ENCODE measurements around the gene CPA1.

Gene CPA1

DNA sequence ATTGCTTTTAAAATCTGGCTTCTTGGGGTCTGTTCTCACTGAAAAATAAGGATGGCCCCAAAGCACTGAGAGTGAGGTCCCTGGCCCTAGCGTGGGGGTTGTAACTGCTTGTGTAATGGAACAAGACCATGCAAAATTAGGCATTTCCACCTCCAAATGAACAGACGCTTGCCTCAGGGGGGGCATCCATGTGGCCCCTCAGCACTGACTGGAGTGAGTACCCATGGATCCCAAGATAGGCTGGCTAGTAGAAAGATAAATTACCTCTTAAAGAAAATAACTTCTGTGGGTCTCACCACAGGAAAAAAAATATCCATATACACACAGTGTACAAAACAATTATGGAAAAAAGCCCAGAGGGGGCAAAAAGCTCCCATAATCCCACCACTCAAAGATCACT is 15.2 kb upstream of the CPA1 start:
- no peak overlapping the region for H3K27ac ChIP-seq (replicated peaks)
- H3K27me3 ChIP-seq (ENCODE audit: insufficient read depth, poor library complexity, severe bottlenecking) = no peaks in the 10 kb centered on the region
- no peak overlapping the region for H3K4me3 ChIP-seq (replicated peaks; ENCODE audit: insufficient read depth, low read length)
- TF ChIP-seq, protein P1, sequence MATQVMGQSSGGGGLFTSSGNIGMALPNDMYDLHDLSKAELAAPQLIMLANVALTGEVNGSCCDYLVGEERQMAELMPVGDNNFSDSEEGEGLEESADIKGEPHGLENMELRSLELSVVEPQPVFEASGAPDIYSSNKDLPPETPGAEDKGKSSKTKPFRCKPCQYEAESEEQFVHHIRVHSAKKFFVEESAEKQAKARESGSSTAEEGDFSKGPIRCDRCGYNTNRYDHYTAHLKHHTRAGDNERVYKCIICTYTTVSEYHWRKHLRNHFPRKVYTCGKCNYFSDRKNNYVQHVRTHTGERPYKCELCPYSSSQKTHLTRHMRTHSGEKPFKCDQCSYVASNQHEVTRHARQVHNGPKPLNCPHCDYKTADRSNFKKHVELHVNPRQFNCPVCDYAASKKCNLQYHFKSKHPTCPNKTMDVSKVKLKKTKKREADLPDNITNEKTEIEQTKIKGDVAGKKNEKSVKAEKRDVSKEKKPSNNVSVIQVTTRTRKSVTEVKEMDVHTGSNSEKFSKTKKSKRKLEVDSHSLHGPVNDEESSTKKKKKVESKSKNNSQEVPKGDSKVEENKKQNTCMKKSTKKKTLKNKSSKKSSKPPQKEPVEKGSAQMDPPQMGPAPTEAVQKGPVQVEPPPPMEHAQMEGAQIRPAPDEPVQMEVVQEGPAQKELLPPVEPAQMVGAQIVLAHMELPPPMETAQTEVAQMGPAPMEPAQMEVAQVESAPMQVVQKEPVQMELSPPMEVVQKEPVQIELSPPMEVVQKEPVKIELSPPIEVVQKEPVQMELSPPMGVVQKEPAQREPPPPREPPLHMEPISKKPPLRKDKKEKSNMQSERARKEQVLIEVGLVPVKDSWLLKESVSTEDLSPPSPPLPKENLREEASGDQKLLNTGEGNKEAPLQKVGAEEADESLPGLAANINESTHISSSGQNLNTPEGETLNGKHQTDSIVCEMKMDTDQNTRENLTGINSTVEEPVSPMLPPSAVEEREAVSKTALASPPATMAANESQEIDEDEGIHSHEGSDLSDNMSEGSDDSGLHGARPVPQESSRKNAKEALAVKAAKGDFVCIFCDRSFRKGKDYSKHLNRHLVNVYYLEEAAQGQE (IDR thresholded peaks at IDR 0.05; ENCODE audit: insufficient replicate concordance, low read depth) = no peak
- TF ChIP-seq SPI1 (IDR thresholded peaks at IDR 0.05; ENCODE audit: borderline replicate concordance, low read depth) (no peak), GABPA (IDR thresholded peaks at IDR 0.05; ENCODE audit: low read depth) (no peak), POLR2AphosphoS5 (IDR thresholded peaks at IDR 0.05; ENCODE audit: low read depth) (no peak)
- TF ChIP-seq, protein P2, sequence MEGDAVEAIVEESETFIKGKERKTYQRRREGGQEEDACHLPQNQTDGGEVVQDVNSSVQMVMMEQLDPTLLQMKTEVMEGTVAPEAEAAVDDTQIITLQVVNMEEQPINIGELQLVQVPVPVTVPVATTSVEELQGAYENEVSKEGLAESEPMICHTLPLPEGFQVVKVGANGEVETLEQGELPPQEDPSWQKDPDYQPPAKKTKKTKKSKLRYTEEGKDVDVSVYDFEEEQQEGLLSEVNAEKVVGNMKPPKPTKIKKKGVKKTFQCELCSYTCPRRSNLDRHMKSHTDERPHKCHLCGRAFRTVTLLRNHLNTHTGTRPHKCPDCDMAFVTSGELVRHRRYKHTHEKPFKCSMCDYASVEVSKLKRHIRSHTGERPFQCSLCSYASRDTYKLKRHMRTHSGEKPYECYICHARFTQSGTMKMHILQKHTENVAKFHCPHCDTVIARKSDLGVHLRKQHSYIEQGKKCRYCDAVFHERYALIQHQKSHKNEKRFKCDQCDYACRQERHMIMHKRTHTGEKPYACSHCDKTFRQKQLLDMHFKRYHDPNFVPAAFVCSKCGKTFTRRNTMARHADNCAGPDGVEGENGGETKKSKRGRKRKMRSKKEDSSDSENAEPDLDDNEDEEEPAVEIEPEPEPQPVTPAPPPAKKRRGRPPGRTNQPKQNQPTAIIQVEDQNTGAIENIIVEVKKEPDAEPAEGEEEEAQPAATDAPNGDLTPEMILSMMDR (IDR thresholded peaks at IDR 0.05; ENCODE audit: insufficient read depth, low read length) = no peak
- DNase-seq (ENCODE audit: low read depth in 1 of 2, low spot score in 1 of 2) = no peak

DNA sequence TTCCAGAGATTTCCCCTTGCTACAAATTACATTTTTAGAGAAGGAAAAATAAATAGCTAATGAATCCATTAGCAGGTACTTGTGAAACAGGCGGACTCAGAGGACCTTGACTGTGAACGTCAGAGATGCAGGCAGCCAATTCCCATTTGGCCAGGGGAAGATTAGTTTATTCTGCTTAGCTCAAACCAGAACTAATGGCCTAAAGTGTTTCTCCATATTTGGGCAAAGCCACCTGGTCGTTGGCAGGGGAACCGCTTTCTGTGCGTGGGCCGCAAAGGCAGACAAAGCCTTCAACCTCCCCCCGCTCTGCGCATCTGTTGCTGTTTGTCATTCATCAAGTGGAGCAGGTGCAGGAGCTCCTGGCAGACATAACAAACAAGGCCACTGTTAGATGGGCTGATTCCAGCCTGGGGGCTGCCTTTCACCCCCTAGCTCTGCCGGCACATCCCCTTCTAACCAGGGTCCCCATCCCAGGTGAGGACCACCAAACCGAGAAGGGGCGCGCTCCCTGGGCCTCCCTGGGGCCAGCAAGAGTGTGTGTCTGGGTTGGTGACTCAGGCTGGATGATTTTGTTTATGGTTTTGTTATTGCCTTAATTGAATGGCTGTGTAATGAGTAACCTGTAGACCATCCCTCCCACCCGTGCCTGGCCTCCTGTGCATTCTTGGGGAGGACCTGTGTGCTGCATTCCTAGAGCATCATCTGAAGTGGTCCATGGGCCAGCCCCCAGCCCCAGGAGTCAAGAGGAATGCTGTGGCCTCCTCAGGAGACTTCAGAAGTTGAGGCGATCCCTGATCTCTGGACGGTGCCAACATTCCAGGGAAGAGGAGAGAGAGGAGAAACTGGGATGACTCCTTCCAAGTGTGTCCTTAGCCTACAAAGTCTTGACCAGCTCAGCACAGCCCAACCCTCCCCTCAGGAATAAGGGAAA is 14.5 kb upstream of the CPA1 start:
- Histone ChIP-seq H3K27me3 (ENCODE audit: insufficient read depth, poor library complexity, severe bottlenecking) (no peaks in the 10 kb centered on the region), H3K27ac (replicated peaks) (no peak overlapping the region), H3K4me3 (replicated peaks; ENCODE audit: insufficient read depth, low read length) (no peak overlapping the region)
- DNase-seq (ENCODE audit: low read depth in 1 of 2, low spot score in 1 of 2) = no peak
- TF ChIP-seq, protein P1 (IDR thresholded peaks at IDR 0.05; ENCODE audit: insufficient replicate concordance, low read depth) = no peak
- TF ChIP-seq SPI1 (IDR thresholded peaks at IDR 0.05; ENCODE audit: borderline replicate concordance, low read depth) = no peak
- TF ChIP-seq GABPA (IDR thresholded peaks at IDR 0.05; ENCODE audit: low read depth) = no peak
- TF ChIP-seq POLR2AphosphoS5 (IDR thresholded peaks at IDR 0.05; ENCODE audit: low read depth) = no peak
- TF ChIP-seq, protein P2 (IDR thresholded peaks at IDR 0.05; ENCODE audit: insufficient read depth, low read length) = no peak

DNA sequence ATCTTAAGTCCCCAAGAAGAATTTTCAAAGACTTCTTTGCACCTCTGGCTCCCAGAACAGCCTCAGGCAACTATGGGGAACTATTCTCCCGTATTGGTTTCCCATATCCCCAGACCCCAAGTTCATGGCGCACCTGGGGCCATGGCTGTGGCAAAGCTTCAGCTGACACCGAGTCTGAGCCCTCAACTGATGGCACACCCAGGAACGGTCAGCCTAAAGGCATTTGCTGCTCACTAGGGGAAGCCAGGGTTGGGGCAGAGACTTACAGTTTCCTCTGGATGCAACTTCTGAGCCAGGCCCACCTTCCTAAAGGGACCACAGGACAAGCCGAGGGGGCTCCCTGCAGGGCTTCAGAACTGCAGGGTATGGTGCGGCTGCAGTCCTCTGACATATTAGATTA is 13.7 kb upstream of the CPA1 start:
- no peak overlapping the region for H3K4me3 ChIP-seq (replicated peaks; ENCODE audit: insufficient read depth, low read length)
- no peaks in the 10 kb centered on the region for H3K27me3 ChIP-seq (ENCODE audit: insufficient read depth, poor library complexity, severe bottlenecking)
- no peak for DNase-seq (ENCODE audit: low read depth in 1 of 2, low spot score in 1 of 2)
- TF ChIP-seq, protein P1 (IDR thresholded peaks at IDR 0.05; ENCODE audit: insufficient replicate concordance, low read depth) = no peak
- TF ChIP-seq, protein P2 (IDR thresholded peaks at IDR 0.05; ENCODE audit: insufficient read depth, low read length) = no peak
- TF ChIP-seq GABPA (IDR thresholded peaks at IDR 0.05; ENCODE audit: low read depth) (no peak), SPI1 (IDR thresholded peaks at IDR 0.05; ENCODE audit: borderline replicate concordance, low read depth) (no peak), POLR2AphosphoS5 (IDR thresholded peaks at IDR 0.05; ENCODE audit: low read depth) (no peak)
- no peak overlapping the region for H3K27ac ChIP-seq (replicated peaks)

All from HL-60 (cell line).